Large intestine (tissue), 3 donors: Measurements from ENCODE around the gene TEAD2. TPM values are rescaled to one million over a fixed set of nuclear protein-coding genes. Genes with fewer than 3 reads are reported as not detected.

Experiments used
- DNase-seq, 2 donors: peaks; one replicate each; pipeline versions ENCODE4 v3.0.0 to v3.0.0-alpha.2; 2013
- H3K27ac ChIP-seq: one replicate; pipeline ENCODE4 v1.5.1; 2013; ENCODE audit warnings: low read length
- H3K27me3 ChIP-seq: 2 replicates; pipeline ENCODE4 v1.6.1; 2013; ENCODE audit warnings: low read length; ENCODE audit not compliant: control insufficient read depth, insufficient read depth
- H3K36me3 ChIP-seq: 2 replicates; pipeline ENCODE4 v1.6.1; 2013; ENCODE audit warnings: low read length; ENCODE audit not compliant: control insufficient read depth, insufficient read depth
- H3K4me1 ChIP-seq: one replicate; pipeline ENCODE4 v1.6.1; 2013; ENCODE audit warnings: low read length; ENCODE audit not compliant: control insufficient read depth, insufficient read depth
- H3K4me3 ChIP-seq: one replicate; pipeline ENCODE4 v1.5.1; 2013; ENCODE audit warnings: low read length
- H3K9me3 ChIP-seq: one replicate; pipeline ENCODE4 v1.6.1; 2013; ENCODE audit warnings: mild to moderate bottlenecking, low read depth, low read length, moderate library complexity; ENCODE audit not compliant: control insufficient read depth
- WGBS: methylation state at CpG from one replicate; pipeline ENCODE4 v1.1.5; 2013; ENCODE audit warnings: low lambda C conversion rate; ENCODE audit not compliant: insufficient coverage; 5-methylcytosine and 5-hydroxymethylcytosine counted together
- polyA plus RNA-seq: library from polyadenylated mRNA; unstranded; fragments of 120-200 nt; gene quantifications from one replicate; pipeline ENCODE4 v1.2.1, GENCODE V29; 2013

The TEAD2 gene
- polyA plus RNA-seq, 1 donor, result 17.2 TPM

DNA sequence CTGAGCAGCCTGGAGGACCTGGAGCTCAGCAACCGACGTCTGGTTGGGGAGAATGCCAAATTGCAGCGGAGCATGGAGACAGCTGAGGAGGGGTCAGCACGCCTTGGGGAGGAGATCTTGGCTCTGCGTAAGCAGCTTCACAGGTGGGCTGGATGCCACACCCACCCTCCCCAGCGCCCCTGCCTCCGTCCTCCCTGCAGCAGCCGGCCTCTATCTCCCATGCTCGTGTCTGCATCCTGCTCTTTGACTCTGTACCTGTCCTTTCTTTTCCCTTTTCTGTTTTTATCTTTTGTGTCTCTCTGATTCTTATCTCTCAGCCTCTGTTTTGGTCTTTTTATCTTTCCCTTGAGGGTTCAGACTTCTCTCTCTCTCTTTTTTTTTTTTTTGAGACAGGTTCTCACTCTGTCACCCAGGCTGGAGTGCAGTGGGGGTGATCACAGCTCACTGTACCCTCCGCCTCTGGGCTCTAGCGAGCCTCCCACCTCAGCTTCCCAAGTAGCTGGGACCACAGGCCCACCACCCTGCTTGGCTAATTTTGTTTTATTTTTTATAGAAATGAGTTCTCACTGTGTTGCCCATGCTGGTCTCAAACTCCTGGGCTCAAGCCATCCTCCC, 35.9 kb upstream of the TEAD2 start:
- Histone ChIP-seq H3K4me3 (no peak overlapping the region), H3K4me1 (no peaks in the 10 kb centered on the region), H3K27me3 (peaks cover 3% of the 10 kb centered on the region), H3K9me3 (no peaks in the 10 kb centered on the region), H3K27ac (no peak overlapping the region), H3K36me3 (no peaks in the 10 kb centered on the region)
- DNase-seq, result no peak
- WGBS, result 53% methylated on average over 6 of the region's 11 CpGs

GRCh38 chr19:49396738-49397505, 34.7 kb upstream of the TEAD2 start:
- DNase-seq, result no peak
- H3K27ac ChIP-seq, result no peak overlapping the region
- no peaks in the 10 kb centered on the region for H3K9me3 ChIP-seq
- H3K27me3 ChIP-seq, result peaks cover 6% of the 10 kb centered on the region
- no peak overlapping the region for H3K4me3 ChIP-seq
- no peaks in the 10 kb centered on the region for H3K36me3 ChIP-seq
- H3K4me1 ChIP-seq, result no peaks in the 10 kb centered on the region
- WGBS, result 40% methylated on average over 1 of the region's 8 CpGs

DNA sequence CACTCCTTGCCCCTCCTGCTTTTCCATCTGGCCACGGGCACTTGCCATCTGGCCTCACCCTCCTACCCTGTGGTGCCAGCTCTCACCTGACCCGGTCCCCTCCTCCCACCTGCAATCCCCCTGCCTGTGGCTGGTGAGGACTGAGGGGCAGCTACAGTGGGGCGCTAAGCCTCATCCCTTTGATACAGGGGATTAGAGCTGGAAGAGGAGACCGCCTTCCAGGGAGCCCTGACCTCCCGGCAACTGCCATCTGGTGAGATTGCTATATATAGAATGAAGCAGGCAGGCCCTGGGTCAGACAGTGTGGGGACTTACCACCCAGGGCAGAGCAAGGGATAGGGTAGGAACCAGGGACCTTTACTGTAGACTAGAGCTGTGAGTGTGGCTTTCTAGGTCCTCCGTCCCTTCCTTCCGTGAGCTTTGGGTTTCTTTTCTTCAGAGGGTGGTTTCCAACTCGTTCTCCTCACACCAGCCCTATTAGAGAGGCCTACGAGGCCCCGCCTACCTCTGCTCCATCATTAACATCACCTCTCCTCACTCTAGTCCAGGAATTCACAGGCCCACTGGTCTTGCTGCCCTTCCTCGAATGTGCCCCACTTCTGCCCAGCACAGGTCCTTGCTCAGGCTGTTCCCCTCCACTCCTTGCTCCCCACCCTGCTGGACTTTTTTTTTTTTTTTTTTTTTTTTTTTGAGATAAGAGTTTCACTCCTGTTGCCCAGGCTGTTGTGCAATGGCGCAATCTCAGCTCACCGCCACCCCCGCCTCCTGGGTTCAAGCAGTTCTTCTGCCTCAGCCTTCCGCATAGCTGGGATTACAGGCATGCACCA, 33.6 kb upstream of the TEAD2 start:
- Histone ChIP-seq H3K36me3 (no peaks in the 10 kb centered on the region), H3K27ac (no peak overlapping the region), H3K9me3 (no peaks in the 10 kb centered on the region), H3K4me1 (no peaks in the 10 kb centered on the region), H3K4me3 (no peak overlapping the region), H3K27me3 (peaks cover 15% of the 10 kb centered on the region)
- no CpG with 5 or more reads among the region's 15 CpGs for WGBS
- no peak for DNase-seq

DNA sequence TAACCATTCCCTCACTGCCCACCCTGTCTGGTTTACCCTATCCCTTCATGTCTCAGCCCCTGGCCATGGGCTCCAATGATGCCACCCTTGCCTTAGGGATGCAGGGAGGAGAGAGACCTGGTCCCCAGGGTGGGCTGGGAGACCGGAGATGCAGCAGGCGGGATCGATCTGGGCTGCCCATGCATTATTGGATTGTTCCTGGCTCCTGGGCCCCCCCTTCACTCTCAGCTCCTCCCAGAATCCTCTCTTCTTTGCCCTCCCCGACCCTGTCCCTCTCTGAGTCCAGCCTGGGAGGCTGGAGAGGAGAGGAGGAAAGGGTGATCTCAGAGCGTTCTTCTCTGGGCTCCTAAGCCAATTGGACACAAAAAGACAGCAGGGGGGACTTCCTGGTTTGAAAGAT, 31.7 kb upstream of the TEAD2 start:
- Histone ChIP-seq H3K27me3 (peaks cover 18% of the 10 kb centered on the region), H3K36me3 (no peaks in the 10 kb centered on the region), H3K4me1 (no peaks in the 10 kb centered on the region), H3K9me3 (no peaks in the 10 kb centered on the region), H3K4me3 (no peak overlapping the region), H3K27ac (no peak overlapping the region)
- WGBS, result no CpG with 5 or more reads among the region's 5 CpGs
- no peak for DNase-seq

DNA sequence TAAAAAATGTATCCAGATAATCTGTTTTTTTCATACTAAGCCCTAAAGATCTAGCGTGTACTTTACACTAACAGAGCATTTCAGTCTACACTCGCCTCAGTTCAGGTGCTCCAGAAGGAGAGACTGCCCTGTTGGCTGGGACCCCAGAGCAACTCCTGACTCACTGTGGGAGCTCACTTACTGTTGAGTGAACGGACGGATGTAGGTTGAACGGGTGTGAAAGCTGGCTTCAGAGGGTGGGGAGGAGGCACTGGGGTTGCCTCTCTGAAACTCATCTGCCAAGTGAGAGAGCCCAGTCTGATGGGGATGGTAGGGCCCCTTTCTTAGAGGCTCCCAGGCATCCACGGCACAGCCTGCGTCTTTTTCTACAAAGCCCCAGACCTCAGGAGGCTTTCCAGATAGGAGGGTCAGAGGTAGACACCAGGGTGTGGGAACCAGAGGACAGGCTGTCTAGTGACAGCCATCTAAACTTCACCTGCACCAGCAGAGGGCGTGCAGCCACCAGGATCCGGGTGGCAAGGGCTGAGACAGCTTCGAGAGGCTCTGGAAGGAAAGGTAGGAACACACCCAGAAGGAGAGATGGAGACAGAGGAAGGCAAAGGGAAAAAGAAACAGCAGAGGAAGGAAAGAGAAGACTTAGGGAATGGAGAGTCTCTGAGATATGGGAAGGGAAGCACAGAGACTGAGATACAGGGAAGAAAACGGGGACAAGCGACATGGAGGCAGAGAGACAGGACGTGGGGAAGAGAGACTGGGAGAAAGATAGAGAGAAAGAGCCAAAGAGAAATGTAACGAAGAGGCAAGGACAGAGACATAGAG, 29.6 kb upstream of the TEAD2 start:
- WGBS, result 82% methylated on average over 4 of the region's 14 CpGs
- peaks cover 4% of the 10 kb centered on the region for H3K9me3 ChIP-seq
- H3K4me3 ChIP-seq, result no peak overlapping the region
- DNase-seq, result peak; percentile 60 to 72
- H3K27me3 ChIP-seq, result peaks cover 18% of the 10 kb centered on the region
- H3K4me1 ChIP-seq, result no peaks in the 10 kb centered on the region
- H3K27ac ChIP-seq, result no peak overlapping the region
- H3K36me3 ChIP-seq, result no peaks in the 10 kb centered on the region

DNA sequence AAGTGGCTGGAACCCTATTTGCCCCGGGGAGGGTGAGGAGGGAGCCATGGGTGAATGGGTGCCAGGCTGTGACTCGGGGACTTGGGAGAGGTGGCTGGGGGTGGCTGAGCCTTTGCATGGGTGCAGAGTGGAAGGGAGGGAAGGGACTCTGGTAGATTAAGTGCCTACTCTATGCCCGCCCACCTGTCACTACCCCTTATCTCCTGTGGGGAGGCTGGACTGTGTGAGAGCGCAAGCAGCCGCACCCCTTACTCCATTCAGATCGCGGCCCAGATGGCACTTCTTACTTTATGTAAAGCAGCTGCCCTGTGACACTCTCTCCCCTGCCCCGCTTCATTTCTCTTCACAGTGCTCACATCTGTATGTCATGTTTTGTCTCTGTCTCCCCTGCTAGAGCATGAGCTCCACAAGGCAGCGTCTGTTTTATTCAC, 28.7 kb upstream of the TEAD2 start:
- DNase-seq, result no peak
- WGBS, result no CpG with 5 or more reads among the region's 9 CpGs
- peaks cover 4% of the 10 kb centered on the region for H3K9me3 ChIP-seq
- H3K4me3 ChIP-seq, result no peak overlapping the region
- peaks cover 18% of the 10 kb centered on the region for H3K27me3 ChIP-seq
- no peaks in the 10 kb centered on the region for H3K36me3 ChIP-seq
- H3K4me1 ChIP-seq, result no peaks in the 10 kb centered on the region
- no peak overlapping the region for H3K27ac ChIP-seq

DNA sequence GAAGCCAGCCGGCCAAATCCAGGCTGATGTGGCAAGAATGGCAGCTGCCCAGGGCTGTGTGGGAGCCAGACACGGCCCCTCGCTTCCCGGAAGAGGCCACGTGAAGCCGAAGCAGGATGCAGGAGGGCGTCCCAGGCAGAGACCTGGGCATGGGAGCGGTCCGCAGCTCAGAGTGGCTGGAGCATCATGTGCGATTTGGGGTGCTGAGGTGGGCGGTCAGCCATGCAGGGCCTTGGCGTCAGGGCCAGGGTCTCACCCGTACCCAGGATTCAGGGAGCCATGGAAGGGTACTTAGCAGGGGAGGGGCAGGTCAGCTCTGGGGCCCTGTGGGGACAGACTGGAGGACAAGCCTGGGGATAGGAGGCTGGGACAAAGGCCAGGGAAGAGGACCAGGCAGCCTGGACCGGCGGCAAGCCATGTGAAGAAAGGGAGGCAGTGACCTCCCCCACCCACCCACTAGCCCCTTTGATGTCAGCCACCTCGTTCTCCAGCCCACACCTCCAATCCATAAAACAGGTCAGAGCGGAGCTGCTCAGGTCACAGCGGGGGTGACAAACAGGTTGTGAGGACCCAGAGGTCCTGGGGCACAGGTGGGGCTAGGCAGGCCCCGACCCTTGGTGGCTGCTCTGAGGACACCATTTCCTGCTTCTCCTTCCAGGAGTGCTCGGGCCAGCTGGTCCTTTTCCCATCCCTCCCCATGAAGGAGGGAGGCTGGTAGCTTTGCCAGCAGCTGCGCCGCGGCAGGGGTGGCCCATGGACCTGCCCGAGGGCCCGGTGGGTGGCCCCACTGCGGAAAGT, 28.1 kb upstream of the TEAD2 start:
- Histone ChIP-seq H3K4me3 (no peak overlapping the region), H3K27me3 (peaks cover 18% of the 10 kb centered on the region), H3K27ac (no peak overlapping the region), H3K36me3 (no peaks in the 10 kb centered on the region), H3K4me1 (no peaks in the 10 kb centered on the region), H3K9me3 (peaks cover 4% of the 10 kb centered on the region)
- WGBS, result 0% methylated on average over 1 of the region's 26 CpGs
- no peak for DNase-seq

DNA sequence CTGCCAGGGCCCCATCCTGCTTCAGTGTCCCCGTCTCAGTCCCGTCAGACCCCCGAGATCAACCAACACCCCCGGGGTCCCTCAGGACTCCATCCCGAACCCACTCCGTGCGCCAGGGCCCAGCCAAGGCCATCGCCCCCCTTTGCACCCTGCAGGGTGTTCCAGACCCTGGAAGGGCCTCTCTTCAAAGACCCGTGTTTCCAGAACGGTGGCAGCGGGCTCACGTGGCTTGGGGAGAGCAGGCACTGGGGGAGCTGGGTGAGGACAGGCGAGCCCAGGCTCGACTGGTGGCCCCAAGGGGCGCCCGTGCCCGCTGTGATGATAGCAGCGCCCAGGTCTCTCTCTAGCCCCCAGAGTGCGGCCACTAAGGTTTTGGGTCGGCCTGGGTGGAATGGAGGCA, 27.2 kb upstream of the TEAD2 start:
- Histone ChIP-seq H3K27me3 (peaks cover 18% of the 10 kb centered on the region), H3K36me3 (no peaks in the 10 kb centered on the region)

GRCh38 chr19:49387936-49388372, 25.7 kb upstream of the TEAD2 start, which contains the start of gene KASH5:
TSS of gene KASH5 (plus strand) at chr19:49388249. CDS start at chr19:49390884, 2,635 bp downstream.
- DNase-seq, result peak; percentile 22 to 48
- no peak within 1 kb of the TSS for H3K4me3 ChIP-seq
- peaks cover 8% of the 10 kb centered on the region for H3K9me3 ChIP-seq
- H3K27me3 ChIP-seq, result peaks cover 14% of the 10 kb centered on the region
- no peaks in the 10 kb centered on the region for H3K4me1 ChIP-seq
- H3K36me3 ChIP-seq, result no peaks in the 10 kb centered on the region
- WGBS, result no CpG with 5 or more reads among the region's 40 CpGs
- no peak within 1 kb of the TSS for H3K27ac ChIP-seq

More for the DNA sequence above, 27.2 kb upstream of the TEAD2 start:
- Histone ChIP-seq H3K9me3 (peaks cover 4% of the 10 kb centered on the region), H3K4me3 (no peak overlapping the region), H3K4me1 (no peaks in the 10 kb centered on the region), H3K27ac (no peak overlapping the region)
- no peak for DNase-seq
- WGBS, result no CpG with 5 or more reads among the region's 20 CpGs
